Mesothelial cell of epicardium (in vitro differentiated cells): ENCODE measurements around the gene SEMA4D. TPM values are rescaled to one million over a fixed set of nuclear protein-coding genes. Genes with fewer than 3 reads are reported as not detected.

Experiments used
- DNase-seq, 2 experiments: peaks; one replicate each; pipeline ENCODE4 v3.0.0; 2021; ENCODE audit warnings: low spot score in 2 of 2; ENCODE audit not compliant: unreplicated experiment in 2 of 2
- H3K27ac Mint-ChIP-seq: 2 replicates; pipeline ENCODE4 v1.8.0; 2021; ENCODE audit warnings: mixed read lengths
- H3K27me3 Mint-ChIP-seq: 2 replicates; pipeline ENCODE4 v1.8.0; 2021; ENCODE audit warnings: low read depth, mixed read lengths
- H3K36me3 Mint-ChIP-seq: 2 replicates; pipeline ENCODE4 v1.8.0; 2021; ENCODE audit warnings: mixed read lengths
- H3K4me1 Mint-ChIP-seq: 2 replicates; pipeline ENCODE4 v1.8.0; 2021; ENCODE audit warnings: mixed read lengths
- H3K4me3 Mint-ChIP-seq: 2 replicates; pipeline ENCODE4 v1.8.0; 2021; ENCODE audit warnings: mild to moderate bottlenecking, moderate library complexity, mixed read lengths
- H3K9me3 Mint-ChIP-seq: 2 replicates; pipeline ENCODE4 v1.8.0; 2021; ENCODE audit warnings: mixed read lengths
- total RNA-seq: library from RNA; stranded (reverse); gene quantifications from 3 replicates; pipeline ENCODE4 v1.2.1, GENCODE V29; 2021
- TF ChIP-seq, protein P1 (sequence below): fragments of 200-600 bp; sonication (generic); IDR thresholded peaks from one replicate; pipeline ENCODE4 v1.5.0; 2021; ENCODE audit warnings: antibody characterized with exemption; ENCODE audit not compliant: unreplicated experiment

SEMA4D gene
- total RNA-seq, 1 donor from 2014 or later = 44.7 TPM

DNA sequence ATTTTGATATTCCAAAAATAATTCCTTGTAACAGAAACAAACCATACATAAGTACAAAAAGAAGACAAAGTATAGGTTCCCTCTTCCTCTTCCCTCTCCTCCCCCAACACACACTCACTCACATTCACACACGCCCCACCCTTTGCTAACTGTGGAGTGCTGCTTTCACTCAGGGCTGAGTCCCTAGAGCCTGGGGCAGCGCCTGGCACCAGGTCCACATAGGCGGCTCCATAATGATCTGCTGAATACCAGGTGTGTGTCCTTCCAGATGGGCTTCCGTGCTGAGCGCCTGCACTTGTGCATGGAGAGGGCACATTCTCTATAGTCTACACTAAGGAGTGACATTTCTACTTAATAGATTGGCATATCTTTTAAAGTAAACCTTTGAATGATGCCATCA is 3.7 kb downstream of the SEMA4D start:
- H3K4me3 Mint-ChIP-seq = no peak overlapping the region

DNA sequence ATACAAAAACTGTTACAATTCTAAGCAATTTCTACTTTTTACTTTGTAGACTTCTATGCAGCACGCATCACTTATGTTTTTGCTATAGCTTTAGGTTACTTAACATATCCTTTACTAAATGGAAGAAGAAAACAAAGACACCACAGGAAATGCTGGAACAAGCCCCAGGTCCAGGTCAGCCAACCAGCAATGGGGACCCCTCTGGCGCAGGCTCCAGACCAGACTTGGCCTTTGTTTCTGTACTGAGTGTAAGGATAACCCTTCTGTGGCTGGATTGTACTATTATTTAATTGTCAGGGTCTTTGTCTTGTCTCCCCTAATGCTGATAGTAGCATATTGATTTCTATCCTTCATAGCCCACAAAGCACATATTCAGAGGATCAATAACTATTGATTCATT is 4.2 kb downstream of the SEMA4D start:
- peaks cover 7% of the 10 kb centered on the region for H3K27me3 Mint-ChIP-seq
- H3K4me3 Mint-ChIP-seq = no peak overlapping the region
- H3K27ac Mint-ChIP-seq = no peak overlapping the region

More for the DNA sequence above, 3.7 kb downstream of the SEMA4D start:
- H3K4me1 Mint-ChIP-seq = peaks cover 19% of the 10 kb centered on the region
- DNase-seq = no peak
- no peak overlapping the region for H3K27ac Mint-ChIP-seq
- peaks cover 7% of the 10 kb centered on the region for H3K27me3 Mint-ChIP-seq
- no peaks in the 10 kb centered on the region for H3K9me3 Mint-ChIP-seq
- H3K36me3 Mint-ChIP-seq = no peaks in the 10 kb centered on the region
- TF ChIP-seq, protein P1, sequence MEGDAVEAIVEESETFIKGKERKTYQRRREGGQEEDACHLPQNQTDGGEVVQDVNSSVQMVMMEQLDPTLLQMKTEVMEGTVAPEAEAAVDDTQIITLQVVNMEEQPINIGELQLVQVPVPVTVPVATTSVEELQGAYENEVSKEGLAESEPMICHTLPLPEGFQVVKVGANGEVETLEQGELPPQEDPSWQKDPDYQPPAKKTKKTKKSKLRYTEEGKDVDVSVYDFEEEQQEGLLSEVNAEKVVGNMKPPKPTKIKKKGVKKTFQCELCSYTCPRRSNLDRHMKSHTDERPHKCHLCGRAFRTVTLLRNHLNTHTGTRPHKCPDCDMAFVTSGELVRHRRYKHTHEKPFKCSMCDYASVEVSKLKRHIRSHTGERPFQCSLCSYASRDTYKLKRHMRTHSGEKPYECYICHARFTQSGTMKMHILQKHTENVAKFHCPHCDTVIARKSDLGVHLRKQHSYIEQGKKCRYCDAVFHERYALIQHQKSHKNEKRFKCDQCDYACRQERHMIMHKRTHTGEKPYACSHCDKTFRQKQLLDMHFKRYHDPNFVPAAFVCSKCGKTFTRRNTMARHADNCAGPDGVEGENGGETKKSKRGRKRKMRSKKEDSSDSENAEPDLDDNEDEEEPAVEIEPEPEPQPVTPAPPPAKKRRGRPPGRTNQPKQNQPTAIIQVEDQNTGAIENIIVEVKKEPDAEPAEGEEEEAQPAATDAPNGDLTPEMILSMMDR = no peak

DNA sequence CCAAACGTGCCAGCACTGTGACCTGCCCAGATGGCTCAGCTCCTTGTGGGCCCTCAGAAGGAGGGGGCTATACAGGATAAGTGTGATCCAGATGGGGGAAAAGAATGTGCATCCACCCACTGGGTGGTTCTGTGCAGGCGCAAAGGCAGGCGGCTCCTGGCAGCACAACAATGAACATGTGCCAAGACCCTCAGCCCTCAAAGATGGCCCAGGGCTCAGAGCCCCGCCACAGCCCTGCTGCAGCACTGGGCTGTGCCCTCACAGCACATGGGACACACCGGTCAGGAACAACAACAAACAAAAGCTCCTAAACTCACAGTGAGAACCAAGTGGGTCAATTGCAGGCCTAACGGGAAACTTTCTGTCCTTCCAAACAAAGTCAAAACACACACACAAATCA is 4.7 kb downstream of the SEMA4D start:
- DNase-seq = no peak
- H3K4me1 Mint-ChIP-seq = peaks cover 12% of the 10 kb centered on the region
- peaks cover 7% of the 10 kb centered on the region for H3K27me3 Mint-ChIP-seq
- H3K27ac Mint-ChIP-seq = no peak overlapping the region
- H3K4me3 Mint-ChIP-seq = no peak overlapping the region
- H3K9me3 Mint-ChIP-seq = peaks cover 6% of the 10 kb centered on the region
- TF ChIP-seq, protein P1 = no peak
- no peaks in the 10 kb centered on the region for H3K36me3 Mint-ChIP-seq

More for the DNA sequence above, 4.2 kb downstream of the SEMA4D start:
- Mint-ChIP-seq H3K9me3 (peaks cover 4% of the 10 kb centered on the region), H3K4me1 (peaks cover 16% of the 10 kb centered on the region), H3K36me3 (no peaks in the 10 kb centered on the region)
- DNase-seq = no peak
- TF ChIP-seq, protein P1 = no peak

DNA sequence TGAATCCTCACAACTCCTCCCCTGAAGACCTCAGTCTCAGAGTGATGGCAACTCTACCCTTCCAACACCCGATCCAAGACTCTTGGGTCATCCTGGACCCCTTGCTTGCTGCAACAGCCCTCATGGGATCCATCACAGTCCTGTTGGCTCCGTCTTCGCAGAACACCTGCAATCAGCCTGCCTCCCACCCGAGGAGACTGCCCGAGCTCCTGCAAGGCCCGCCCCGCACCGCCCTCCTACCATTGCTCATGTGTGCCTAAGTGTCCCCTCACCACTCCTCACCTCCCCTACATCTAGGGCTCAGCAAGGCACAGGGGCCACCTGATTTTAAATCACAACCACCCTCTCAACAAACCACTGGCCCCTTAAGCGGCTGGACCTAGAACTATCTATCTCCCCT is 5.3 kb downstream of the SEMA4D start:
- no peak for DNase-seq
- Mint-ChIP-seq H3K9me3 (peaks cover 6% of the 10 kb centered on the region), H3K27me3 (peaks cover 7% of the 10 kb centered on the region)

DNA sequence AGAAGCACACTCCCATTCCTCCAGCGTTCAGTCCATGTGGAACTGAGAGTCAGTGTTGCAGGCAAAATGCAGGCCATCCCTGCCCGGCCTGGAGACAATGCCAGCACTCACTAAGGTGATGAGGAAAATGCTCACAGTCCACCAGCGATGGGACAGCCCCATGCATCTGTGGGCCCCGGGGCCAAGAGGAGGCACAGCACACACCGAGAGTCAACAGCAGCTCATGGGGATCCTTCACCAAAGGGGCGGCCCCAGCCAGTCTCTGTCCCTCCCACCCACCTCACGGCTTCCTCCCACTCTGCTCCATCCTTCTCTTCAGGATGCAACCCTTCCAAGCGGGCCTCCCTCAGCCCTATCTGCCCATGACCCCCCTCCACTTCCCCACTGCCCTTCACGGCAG is 6.2 kb downstream of the SEMA4D start:
- TF ChIP-seq, protein P1 = no peak
- Mint-ChIP-seq H3K36me3 (no peaks in the 10 kb centered on the region), H3K27me3 (peaks cover 7% of the 10 kb centered on the region), H3K9me3 (peaks cover 6% of the 10 kb centered on the region), H3K27ac (no peak overlapping the region), H3K4me3 (no peak overlapping the region), H3K4me1 (peaks cover 9% of the 10 kb centered on the region)
- no peak for DNase-seq

More for the DNA sequence above, 5.3 kb downstream of the SEMA4D start:
- Mint-ChIP-seq H3K4me3 (no peak overlapping the region), H3K36me3 (no peaks in the 10 kb centered on the region), H3K4me1 (peaks cover 11% of the 10 kb centered on the region), H3K27ac (no peak overlapping the region)
- TF ChIP-seq, protein P1 = no peak
